Fibroblast of lung (primary cell): Measurements from ENCODE around the gene JMJD6.

Source experiments
- CTCF ChIP-seq, 2 donors: IDR thresholded peaks in 1 of 2; conservative IDR thresholded peaks in 1 of 2; 1 replicate in 1 of 2; 2 replicates in 1 of 2; pipeline ENCODE4 v1.5.1; 2011 to 2012; ENCODE audit warnings: low read length in 2 of 2, control low read depth in 1 of 2, inconsistent platforms in 1 of 2, low read depth in 1 of 2, mild to moderate bottlenecking in 1 of 2
- EZH2 ChIP-seq: IDR thresholded peaks from 2 replicates; pipeline ENCODE4 v1.5.1; 2012; ENCODE audit warnings: low read length, control low read depth, mild to moderate bottlenecking; ENCODE audit errors: missing control alignments

- TF ChIP-seq CTCF (conservative IDR thresholded peaks at IDR 0.05 in 1 of 2, IDR thresholded peaks at IDR 0.05 in 1 of 2; ENCODE audit: low read depth in 1 of 2, low read length in 2 of 2) (no peak), EZH2 (no peak)
These were observed 38.9 kb downstream of the JMJD6 start for GRCh38 chr17:76687298-76688164.
